DMS79 (cell line): ENCODE measurements around the gene GPR137.
"Not testable (repeated sequence)": the region's sequence is repeated elsewhere in the genome, so short reads cannot be mapped to it uniquely, and the experiment has no call there.

Experiments
- DNase-seq: peaks from one replicate; lab custom pipeline; 2025; lab: John Stamatoyannopoulos, UW

GPR137 gene, protein sequence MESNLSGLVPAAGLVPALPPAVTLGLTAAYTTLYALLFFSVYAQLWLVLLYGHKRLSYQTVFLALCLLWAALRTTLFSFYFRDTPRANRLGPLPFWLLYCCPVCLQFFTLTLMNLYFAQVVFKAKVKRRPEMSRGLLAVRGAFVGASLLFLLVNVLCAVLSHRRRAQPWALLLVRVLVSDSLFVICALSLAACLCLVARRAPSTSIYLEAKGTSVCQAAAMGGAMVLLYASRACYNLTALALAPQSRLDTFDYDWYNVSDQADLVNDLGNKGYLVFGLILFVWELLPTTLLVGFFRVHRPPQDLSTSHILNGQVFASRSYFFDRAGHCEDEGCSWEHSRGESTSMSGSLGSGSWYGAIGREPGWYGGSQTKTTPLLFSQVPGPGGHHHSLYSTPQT

DNA sequence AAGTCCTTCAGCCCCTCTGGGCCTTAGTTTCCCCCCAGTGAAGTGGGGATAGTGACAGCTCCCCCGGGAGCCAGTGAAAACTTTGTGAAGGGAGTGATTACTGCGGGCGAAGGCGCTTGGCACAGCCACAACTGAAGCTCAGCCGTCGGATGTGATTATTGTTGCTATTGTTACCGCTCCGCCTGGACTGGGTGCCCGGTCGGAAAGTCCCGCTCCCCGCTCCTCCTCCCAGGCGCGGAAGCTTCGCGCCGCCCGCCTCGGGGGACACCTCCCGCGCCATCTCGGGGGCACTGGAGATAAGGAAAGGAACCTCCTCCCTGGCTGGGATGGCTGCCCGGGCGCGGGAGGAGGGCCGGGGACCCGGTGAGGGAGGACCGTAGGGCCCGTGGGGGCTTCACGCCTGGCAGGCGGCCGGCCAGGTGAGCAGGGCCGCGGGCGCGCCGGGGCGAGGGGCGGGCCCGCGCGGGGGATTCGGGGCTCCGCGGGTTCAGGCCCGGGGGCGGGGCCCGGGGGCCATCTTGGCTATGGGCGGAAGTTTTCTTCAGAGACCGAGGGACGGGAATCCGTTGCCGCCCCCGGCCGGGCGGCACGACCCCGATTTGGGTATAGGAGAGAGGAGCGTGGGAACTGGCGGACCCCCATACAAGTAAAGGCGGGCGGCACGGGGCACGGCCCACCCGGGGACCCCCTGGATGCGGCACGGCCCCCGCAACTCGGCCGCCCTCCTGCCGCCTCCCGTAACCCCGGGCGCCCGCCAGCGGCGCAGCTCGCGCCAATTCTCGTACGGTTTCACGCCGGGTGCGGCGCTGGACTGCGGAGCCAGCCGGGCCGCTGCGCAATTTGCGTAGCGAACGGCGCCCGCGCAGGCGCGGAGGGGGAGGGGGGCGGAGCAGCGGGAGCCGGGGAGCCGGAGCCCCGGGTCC, at the start of gene GPR137:
Gene GPR137, plus strand, starts transcription at position 887 of the 923 bp plus-strand sequence. CDS start 677 bp downstream, outside the sequence.
- DNase-seq, result no peak

DNA sequence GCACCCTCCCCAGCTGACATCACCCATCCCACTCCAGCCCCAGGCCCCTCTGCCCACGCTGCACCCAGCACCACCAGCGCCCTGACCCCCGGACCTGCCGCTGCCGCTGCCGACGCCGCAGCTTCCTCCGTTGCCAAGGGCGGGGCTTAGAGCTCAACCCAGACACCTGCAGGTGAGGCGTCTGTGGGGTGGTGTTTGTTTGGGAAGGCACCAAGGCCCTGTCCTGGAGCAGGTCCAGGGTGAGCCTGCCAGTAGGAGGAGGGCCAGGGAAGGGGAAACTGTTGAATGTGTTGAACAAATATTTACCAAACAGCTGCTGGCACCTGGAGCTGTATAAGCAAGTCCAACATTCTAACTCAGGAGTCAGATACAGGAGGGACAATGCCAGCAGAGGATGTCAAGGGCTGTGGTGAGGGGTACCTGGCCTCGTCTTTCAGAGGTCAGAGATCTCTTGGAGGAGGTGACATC, 48.1 kb upstream of the GPR137 start:
- peak; percentile 90 for DNase-seq

DNA sequence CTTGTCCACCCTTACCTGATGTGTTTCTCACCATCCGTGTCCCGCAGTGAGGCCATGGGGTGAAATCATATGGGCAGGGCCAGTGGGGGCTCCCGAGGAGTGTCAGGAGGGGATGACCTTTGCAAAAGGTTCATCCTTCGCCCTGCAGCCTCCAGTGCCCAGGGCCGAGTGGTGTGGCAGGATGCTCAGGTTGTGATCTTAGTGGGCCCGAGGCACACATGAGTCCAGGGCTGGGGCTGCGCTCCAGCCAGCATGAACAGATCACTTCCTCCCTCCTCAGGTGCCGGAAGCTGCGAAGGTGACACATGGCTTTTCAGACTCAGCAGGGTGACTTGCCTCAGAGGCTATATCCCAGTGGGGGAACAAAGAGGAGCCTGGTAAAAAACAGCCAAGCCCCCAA, 47.6 kb upstream of the GPR137 start:
- no peak for DNase-seq

DNA sequence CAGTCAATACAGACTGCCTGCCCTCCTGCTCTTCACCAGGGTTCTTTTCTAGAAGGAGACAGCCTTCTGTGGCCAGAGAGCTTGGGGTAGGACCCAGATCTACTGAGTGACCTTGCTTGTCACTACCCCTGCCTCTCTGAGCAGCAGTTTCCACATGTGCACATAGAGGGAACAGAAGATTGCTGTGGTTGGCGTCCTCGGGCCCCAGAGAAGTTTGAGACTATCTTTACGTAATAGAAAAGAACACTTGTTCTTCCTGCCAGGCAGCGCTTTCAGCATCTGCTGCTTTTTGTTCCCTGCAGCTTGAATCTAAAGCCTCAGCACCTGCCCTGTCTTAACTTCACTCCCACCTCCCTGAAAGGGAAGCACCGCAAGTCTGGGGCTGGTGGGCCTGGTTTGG, 46.6 kb upstream of the GPR137 start:
- DNase-seq, result no peak

- no peak for DNase-seq
Measured at GRCh38 chr11:64239662-64240434, 45.8 kb upstream of the GPR137 start.

- DNase-seq, result peak; percentile 89
Measured at GRCh38 chr11:64240435-64241240, 45.0 kb upstream of the GPR137 start, which contains the start of gene FKBP2. FKBP2 (plus strand) TSS chr11:64241095; CDS start chr11:64242388, 1,293 bp downstream.

- DNase-seq, result peak; percentile 91
Measured at GRCh38 chr11:64241241-64241490, 44.5 kb upstream of the GPR137 start.

DNA sequence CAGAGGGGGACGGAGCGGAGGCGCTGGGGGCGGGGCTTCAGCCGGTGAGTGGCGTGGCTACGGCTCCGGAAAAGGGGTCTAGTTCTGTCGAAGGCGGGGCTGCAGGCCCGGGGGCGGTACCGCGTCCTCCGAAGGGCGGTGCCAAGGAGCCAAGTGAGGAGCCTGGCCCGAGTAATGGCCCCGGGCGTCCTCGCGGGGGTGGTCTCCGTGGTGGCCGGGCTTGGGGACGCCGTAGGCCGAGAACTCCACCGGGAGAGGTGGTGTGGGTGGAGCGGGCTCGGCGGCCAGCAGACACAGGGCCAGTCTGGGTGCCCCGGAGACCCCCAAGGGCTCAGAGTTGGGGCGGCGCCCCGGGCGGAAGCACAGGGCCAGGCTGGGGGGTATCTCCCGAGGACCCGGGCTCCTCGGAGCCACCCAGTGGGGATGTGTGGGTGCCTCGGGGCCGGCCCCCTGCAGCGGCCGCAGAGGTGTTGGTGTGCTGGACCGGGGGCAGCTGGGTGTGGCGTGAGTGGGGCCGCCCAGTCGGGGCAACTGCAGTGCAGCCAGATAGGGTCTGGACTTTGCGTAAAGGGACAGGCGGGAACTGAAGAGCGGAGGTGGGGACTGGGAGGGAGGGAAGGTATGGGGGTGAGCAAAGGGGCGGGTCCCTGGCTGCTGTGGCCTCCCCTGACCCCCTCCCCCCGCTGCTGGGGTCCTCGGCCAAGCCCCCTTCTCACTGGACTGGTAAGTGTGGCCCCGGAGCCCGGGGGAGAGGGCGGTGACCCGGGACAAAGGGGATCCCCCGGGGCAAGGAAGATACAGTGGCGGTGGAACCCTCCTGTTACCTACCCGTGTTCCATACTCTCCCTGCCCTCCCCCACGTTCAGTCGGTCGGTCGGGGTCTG, 43.9 kb upstream of the GPR137 start:
- DNase-seq, result no peak

GRCh38 chr11:64243236-64243854, 42.3 kb upstream of the GPR137 start:
- no peak for DNase-seq

DNA sequence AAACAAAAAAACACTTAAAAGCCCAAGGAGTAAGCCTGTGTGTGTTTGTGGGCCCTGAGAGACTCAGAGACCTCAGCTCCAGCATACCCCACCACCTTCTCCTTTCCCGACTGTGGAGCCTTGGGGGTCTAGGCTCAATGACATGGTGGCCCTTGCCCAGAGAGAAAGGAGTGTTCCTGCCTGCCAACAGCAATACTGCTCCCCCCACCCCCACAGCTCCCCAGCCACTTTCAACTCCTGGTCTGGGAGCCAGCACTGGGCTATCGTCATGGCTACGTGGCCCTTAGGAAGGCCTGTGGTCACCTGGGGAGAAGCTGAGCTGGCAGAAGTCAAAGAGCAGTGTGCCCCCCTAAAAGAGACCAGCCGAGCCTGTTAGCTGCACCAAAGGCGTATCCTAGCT, 41.5 kb upstream of the GPR137 start:
- DNase-seq, result no peak

DNA sequence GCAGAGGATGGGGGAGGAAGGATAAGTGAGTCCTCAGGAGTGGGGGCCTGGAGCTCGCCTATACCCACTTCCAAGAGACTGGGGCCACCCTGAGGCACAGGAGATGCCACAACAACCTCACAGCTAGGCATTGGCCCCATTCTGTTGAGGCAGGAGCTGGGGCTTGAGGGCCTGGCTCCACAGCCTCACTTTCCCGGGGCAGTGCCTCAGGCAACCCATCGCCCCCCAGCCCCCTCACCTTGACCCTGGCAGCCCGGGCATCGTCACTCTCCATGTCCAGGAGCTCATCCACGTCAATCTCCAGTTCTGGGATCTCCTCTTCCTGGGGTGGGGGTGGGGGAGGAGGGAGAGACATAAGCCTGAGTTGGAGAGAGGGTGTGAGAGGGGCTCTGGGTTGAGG, 40.7 kb upstream of the GPR137 start:
- no peak for DNase-seq

DNA sequence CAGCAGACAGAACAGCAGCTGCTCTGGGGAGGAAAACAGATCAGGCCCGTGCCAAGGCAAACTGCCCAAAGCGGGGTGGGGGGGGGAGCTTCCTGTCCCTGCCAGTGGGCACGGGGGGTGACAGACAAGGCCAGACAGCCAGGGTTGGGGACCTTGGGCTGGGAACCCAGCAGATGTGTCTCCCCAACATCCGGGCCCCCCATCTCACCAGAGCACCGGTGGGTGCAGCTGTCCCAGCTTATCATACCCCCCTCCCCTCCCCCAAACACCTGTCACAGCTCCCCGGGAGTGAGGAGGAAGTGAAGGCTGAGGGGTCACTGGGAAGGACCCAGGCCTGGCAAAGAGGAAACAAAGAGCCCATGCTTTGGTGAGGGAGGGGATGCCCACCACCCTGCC, 40.2 kb upstream of the GPR137 start:
- DNase-seq, result no peak

GRCh38 chr11:64245797-64246620, 39.6 kb upstream of the GPR137 start:
- DNase-seq, result peak; percentile 30

GRCh38 chr11:64246621-64246870, 39.1 kb upstream of the GPR137 start:
- not testable (repeated sequence) for DNase-seq

DNA sequence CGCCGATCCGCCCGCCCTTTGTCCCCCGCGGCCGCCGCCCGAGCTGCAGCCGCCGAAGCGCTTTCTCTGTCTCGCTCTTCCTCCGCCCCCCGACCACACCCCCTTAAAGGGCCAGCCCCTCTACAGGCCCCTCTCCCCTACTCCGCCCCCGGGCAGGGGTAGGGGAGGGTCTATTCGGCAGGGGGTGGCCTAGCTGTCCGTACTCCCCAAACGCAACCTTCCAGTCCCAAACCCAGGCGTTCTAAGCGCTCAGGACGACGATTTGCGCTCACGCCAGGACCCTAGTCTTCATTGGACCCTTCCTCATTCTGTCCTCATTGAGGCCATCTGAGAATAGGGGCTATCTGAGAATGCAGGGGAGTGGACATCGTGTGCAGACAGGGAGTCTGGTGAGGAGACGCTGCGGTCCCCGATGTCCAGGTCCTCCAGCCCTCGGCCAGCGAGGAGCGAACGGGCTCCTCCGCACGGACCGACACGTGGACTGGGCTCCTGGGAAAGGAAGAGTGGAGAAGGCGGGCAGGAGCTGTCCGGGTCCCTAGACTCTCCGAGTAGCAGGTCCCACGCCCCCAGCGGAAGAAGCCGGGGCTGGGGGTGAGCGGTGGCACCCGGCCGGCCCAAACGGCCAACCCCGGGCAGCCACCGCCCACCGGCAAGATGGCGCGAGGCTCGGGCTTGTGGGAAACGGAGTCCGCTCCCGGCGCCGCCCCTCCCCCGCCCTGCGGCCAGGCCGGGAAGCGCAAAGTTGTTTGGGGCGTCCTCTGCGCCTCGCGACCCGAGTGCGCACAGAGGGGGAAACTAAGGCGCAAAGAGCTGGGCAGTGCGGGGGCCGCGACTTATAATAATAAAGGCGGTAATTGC, 38.5 kb upstream of the GPR137 start, which contains the start of gene PPP1R14B:
Gene PPP1R14B, minus strand, starts transcription at position 73 of the 858 bp plus-strand sequence. CDS start 270 bp downstream, outside the sequence.
- peak; percentile 76 for DNase-seq

- DNase-seq, result no peak
Measured at GRCh38 chr11:64247729-64248531, 37.7 kb upstream of the GPR137 start.

DNA sequence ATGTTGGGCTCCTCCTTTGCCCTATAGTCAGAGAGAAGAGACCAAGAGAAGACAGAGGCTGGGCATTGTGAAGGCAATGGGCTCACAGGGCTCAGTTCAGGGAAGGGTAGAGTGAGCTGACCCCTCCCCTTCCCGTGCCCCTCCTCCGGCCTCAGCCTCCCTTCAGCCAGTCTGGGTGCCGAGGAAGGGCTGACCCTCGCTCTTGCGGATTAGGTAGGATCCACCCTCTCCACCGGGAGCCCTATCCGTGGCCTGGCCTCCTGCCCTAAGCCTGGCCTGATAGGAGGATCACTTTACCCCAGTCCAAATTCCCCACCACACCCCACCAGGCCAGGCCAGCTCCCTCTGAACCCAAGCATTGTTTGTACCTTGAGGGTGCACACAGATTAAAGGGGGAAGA, 37.1 kb upstream of the GPR137 start:
- no peak for DNase-seq
